ENCODE results near the gene ECT2.
"Not testable (repeated sequence)": the region's sequence is repeated elsewhere in the genome, so short reads cannot be mapped to it uniquely, and the experiment has no call there.

ECT2 gene

DNA sequence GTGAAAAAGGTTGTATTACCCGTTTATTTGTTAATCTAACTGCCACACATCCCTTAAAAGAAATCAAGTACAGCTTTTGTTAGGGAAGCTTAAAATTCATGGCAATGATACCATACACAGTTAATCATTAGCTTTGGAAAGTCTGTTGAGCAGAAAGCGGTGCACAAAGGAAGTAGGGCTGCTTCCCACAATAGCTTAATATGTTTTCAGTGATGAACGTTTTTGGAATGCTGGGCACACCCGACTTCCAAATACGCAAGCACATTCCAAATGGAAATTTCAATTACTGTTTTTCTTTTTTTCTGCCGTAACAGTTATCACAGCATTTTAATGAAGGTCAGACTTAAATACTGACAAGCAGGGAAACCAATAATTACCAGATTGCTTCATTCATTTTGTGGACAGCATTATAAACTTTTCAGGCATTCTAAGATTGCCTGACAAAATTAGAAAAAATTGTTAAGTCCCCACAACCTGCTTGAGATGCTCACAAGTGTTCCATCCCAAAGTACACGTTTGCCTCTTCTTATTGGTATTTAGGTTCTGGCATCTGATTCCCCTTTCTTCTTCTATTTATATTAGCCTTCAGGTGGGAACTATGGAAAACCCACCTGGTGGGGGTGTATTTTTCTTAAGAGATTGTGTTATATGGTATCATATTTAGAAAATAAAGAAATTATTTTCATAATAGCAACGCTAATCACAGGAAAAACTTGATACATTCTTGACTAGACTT, 1.1 kb upstream of the ECT2 start:
- no peak for DNase-seq

DNA sequence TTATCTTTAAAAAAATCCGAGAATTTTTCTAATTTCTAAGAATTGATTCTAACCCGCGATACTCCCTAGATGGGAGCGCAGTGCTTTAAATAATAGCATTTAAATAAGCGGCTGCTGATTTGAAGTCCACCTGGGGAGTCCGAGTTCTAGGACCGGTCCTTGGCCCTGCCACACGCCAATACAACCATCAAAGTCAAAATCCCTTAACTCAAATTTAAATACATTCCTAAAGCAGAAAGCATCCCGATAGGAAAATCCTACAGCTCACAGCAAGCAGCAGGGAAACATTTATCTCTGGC, 508 bp upstream of the ECT2 start:
- DNase-seq: no peak

DNA sequence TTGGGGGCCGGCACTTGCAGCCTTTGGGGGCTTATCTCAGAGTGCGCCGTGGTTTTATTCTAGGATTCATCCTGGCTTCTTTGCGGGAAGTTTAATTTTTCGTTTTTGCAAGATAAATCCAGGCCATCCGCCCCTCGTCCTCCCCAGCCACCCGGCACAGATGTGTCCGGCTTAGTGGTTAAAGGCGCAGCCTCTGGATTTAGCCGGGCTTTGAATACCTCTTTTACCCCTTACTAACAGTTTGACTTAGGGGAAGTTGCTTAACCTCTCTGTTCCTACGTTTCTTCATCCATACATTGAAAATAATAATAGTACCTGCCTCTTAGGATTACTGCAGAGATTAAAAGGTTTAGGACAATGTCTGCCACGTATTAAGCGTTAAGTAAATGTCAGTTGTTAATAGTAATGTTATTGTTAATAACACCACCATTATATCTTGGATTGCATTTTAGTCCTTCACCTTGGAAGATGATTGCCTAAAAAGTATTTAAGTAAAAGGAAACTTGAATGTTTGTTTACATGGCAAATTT, 714 bp downstream of the ECT2 start:
- DNase-seq: no peak

DNA sequence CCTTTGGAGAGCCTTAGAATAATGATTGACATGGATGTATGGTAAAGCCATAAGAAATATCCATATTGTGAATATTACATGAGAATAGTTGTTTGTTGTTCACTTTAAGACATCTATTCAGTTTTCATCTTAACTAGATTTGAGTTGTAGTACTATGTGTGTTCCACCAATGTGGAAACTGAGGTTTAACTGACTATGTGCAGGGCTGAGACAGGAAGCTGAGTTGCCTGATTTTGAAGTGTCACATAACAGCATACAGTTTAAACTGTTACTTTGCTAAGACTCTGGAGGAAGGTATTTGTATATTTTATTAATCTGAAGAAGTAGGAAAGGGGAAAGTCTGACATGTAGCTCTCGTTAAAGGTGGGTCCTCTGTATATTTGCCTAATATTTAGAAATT, 2.1 kb downstream of the ECT2 start:
- DNase-seq: no peak

DNA sequence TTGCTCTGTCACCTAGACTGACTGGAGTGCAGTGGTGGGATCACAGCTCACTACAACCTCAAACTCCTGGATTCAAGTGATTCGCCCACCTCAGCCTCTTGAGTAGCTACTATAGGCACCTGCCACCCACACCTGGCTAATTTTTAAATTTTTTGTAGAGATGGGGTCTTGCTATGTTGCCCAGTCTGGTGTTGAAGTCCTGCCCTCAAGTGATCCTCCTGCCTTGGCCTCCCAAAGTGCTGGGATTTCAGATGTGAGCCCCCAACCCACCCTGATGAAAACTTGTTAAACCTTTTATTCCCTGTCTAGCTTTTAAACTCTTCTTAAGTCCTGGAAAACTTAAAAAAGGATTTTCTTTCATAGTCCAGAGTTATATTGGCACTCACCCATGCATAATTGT, 2.6 kb downstream of the ECT2 start:
- no peak for DNase-seq

DNA sequence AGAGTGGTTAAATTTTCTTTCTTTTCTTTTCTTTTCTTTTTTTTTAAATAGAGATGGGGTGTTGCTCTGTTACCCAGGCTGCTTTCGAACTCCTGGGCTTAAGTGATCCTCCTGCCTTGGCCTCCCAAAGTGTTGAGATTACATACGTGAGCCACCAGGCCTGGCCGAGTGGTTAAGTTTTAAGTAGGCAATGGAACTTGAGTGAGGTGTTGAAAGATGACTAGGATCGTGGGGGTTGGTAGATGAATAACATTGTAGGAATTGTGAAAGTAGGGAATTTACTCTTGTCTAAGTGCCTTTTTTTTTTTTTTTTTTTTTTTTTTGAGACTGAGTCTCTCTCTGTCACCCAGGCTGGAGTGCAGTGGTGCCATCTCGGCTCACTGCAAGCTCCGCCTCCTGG, 9.9 kb downstream of the ECT2 start:
- not testable (repeated sequence) for DNase-seq

DNA sequence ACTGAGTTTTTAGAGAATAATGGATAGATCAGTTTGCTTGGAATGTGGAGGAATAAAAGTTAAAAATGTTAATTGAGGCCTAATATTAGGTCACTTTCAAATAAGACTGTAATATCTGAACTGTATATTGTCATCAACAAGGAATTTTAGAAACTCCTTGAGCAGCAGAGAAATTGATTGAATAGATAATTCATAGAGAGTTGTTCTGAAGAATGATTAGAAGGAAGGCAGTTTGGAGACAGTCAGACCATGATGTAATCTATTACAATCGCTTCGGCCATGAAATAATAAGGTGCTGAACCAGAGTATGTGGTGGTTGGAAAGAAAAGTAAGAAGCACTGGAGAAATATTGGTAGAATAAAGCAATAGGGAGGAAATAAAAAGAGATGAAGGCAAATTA, 15.7 kb downstream of the ECT2 start:
- no peak for DNase-seq

DNA sequence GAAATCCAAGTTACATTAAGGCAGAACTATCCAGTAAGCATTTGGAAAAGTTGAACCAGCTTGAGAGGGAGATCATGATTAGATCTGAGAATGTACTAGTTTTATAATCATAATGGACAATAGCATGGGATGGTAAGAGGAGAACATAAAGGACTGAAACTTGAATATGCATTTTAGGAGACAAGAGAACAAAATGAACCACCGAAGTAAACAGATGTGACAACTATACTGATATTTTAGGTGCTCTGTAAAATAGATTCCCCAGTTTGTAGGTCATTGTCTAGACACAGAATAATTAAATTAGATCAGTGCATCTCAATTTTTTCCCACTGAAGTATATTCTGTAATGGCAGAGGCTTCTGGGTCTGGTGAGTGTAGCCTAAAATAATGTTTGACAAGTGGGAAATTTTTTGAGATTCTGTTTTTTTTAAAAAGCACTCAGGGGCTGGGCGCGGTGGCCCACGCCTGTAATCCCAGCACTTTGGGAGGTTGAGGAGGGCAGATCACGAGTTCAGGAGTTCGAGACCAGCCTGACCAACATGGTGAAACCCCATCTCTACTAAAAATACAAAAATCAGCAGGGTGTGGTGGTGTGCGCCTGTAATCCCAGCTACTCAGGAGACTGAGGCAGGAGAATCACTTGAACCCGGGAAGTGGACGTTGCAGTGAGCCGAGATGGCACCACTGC, 16.3 kb downstream of the ECT2 start:
- DNase-seq: no peak

DNA sequence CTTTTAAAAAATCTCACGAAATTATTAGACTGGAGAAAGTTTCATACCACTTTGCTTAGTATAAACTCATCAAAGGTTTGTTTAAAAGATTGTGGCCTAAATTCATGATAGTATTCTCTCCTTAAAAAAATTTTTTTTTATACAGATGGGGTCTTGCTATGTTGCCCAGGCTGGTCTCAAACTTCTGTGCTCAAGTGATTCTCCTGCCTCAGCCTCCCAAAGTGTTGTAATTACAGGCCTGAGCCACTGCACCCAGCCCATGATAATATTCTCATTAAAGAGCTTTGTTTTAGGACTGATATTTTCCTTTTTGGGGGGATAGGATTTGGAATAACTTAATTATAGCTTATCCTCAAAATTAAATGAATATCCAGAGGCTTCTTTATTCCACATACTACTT, 19.9 kb downstream of the ECT2 start:
- DNase-seq: no peak

DNA sequence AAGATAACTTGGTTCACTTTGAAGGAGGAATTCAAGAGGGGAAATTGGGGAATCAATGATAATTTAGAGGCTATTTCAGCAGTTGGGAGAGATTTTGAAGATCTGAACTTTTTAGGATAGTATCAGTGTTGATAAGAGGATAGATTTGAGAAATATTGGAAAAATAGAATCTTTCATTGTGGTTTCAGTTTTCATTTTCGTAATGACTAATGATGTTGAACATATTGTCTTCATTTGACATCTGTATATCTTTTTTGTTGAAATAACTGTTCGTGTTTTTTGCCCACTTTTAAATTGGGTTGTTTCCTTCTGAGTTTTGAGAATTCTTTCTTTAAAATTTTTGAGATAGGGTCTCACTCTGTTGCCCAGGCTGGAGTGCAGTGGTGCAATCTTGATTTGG, 21.1 kb downstream of the ECT2 start:
- DNase-seq: no peak

DNA sequence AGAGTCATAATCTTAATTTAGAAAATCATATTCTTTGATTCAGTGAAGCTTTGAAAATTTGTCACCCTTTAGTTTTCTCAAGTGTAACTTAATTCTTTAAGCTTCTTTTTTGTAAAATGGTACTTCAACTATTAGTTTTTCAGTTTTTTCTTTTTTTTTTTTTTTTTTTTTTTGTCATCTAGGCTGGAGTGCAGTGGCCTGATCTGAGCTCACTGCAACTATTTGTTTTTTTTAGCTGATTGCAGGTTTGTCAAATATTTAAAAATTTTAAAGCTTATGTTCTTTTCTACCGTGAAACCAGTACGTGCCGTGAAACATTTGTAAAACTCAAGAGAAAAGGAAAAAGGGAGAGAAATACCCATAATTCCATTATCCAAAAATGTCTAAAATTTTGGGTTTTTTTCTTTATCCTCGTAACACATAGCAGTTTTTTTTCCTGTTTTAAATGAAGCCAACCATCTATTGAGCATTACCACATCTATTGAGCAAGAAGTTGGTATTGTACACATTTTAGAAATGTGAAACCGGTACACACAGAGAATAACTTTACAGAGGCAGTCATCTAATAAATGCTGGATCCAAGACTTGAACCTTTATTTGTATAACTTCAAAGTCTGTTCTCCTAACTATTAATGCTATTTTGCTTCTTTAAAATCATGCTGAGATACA, 25.7 kb downstream of the ECT2 start:
- DNase-seq: no peak

DNA sequence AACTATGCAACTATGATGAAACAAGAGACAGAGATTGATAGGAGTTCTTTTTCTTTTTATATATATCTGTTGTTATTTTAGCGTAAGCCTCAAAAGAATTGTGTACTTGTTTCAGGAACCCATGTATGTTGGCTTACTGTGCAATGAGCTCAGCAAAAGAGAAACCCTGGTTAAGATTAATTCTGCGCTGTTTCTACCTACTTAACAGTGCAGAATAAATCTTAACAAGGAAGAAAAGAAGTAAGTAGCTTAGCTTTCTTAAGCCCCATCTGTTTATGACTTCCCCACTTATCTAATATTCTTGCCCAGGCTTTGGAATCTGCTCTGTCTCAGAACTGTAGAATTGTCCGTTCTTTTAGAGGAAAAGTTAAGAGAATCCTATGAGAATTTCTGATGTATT, 27.4 kb downstream of the ECT2 start:
- no peak for DNase-seq

DNA sequence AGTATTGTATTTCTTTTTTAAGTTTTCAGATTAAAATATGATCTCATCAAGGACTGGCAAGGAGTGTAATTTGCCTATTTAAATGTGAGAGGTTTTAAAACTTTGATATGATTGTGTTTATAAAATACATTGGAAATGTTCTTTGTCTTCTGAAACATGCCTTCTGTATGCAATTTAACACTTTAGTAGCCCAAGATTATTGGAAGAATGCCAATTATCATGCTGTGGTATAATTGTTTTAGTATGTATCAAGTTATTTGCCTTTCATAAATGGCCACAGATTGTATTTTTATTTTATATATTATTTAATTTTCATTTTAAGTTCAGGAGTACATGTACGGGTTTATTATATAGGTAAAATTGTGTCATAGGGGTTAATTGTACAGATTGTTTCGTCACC, 31.7 kb downstream of the ECT2 start:
- no peak for DNase-seq

DNA sequence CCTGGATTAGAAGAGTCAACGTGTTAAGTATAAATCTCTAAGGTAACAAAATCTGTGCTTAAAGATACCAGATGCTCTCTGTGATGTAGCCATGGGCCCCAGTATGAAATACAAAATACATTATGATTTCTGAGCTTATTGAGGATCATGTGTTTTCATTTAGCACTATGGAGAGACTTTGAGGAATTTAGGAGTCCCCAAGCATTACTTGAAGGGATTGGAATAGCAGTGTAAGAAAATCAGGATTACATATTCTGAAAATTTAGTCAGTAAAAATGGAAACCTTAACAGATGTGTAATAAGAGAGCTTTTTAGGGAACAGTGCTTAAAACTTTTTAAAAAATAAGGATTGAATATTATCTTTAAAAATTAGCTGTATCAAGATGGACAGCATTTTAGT, 35.5 kb downstream of the ECT2 start:
- no peak for DNase-seq

DNA sequence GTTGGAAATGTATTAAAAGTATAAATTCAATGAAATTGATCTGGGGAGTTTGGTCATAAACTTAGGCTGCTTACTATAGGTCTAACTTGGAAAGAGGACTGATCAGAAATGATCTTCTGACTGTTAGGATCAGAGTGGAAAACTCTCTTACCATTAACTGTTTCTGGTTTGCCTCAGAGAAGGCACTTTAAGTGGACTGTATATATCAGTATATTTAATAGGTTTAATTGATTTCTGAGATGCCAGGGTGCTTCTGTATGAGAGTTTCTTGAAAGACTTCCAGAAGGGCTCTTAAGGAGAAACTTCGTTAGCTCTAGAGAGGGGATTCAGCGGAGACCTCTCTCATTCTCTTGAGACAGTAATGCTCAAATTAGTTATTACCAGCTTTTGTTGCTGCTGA, 36.5 kb downstream of the ECT2 start:
- no peak for DNase-seq

DNA sequence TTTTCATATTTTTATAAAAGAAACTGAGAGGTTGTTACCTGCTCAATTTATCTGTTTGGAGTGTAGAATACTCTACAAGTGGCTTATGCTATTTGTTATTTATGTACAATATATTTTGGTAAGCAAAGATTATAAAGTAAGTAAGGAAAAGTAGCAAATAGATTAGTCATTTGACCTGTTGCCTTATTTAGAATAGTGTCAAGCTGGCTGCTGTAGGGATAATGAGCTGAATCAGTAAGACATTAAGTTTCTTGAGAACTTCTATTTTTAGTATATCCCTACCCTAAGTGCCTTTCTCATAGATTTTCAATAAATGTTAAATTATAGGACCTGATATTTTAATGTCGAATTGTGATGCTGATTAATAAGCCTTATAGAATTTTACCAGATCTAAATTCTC, 37.2 kb downstream of the ECT2 start:
- no peak for DNase-seq

DNA sequence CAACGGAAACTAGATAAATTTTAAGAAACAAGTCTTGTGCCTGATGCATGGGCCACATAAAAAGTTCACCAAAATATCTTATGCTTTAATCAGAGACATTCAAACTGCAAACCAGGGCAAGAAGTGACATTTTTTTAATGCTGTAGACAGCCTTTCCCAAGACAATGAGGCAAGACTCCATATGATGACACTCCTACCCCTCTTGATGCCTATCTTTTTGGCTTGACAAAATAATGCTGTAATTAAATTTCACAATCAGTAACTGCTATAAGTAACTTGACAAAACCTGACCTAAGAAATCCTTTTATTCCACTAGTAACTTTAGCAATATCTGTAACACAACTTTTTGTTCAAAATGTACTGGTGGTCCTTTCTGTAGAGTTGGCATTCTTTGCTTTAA, 48.7 kb downstream of the ECT2 start:
- DNase-seq: no peak

DNA sequence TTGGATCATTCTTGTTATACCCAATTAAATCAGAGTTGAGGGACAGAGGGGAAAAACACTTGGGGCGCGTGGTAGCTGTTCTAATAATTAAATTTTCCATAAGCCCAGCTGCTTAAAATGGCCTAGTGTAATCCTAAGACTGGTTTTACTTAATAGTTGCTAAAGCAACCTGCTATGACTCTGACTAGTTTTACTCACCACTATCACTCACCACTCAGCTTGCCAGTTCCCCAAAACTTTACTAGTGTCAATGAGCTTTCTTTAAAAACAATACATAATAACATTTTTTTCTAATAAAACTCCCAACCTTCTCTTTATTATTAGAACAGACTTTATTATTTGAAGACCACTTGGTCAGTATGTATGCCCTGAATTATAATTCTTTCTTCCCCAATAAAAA, 49.6 kb downstream of the ECT2 start:
- no peak for DNase-seq

DNA sequence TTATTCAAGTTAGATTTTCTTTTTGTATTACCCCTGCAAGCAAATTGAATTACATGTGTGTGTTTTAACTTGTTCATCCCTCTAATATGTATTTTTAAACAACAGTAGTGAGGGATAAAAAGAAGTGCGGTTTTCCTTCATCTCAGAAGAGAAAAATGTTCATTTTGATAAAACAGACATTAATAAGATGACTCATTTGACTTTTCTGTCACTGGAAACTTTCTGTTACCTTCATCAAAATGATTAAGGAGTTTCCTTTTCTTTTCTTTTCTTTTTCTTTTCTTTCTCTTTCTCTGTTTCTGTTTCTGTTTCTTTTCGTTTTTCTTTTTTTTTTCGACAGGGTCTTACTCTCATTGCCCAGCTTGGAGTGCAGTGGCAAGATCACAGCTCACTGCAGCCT, 53.0 kb downstream of the ECT2 start:
- no peak for DNase-seq

DNA sequence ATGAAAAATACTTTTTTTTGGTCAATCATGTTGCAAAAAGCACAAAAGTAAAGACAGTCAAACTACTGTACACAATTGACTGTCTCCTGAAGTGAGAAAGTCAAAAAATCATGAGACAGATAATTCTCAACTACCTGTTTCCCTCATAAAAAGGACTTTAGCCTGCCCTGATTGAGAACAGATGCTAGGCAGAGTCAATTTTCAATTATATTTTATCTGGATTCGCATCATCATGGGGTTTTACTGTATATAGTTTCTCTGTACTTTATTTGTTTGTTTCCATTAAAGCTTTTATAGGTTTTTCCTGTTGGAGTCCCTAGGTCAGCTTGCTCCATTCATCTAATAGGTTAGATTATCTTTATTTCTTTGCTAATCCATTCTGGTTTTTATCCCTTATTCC, 53.8 kb downstream of the ECT2 start:
- no peak for DNase-seq

DNA sequence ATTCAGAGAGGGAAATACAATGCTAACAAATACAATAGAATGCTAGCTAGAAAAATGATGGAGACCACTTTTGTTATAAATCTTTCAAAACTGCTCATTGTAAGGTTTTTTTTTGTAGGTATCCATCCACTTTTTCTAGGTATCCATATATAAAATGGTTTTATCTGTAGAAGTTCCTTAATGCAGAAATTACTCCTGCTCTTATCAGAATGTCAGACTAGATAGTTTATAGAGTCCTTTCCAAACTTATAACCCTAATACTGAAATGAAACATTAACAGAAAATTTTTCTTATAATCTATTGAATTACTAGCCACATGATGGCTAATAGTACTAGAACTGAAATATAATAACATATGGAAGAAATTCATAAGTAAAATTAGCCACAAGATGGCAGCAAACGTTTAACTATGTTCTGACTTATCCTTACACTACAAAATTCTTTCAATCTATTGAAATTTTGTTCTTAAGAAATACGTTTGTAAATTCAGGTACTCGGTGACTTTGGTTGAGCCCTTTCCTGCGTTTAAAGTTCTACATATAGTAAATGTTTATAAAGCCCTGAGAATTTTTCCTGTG, 58.5 kb downstream of the ECT2 start:
- no peak for DNase-seq

DNA sequence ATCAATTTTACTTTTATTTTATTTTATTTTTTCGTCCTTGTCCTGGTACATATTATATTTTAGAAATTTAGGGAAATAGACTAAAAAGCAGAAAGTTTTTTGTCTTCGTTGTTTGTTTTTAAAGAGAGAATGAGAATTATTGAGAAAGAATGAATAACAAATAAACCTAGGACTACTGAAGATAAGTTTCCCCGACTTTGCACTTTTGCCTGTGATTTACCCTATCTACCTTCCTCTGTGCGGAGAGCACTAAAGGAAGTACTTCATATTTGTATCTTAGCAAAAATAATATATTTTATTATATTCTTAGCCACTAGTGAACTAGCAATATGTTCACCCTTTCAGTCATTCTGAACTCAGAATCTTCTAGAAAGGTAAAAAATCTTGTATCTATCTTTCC, 60.6 kb downstream of the ECT2 start:
- DNase-seq: no peak

DNA sequence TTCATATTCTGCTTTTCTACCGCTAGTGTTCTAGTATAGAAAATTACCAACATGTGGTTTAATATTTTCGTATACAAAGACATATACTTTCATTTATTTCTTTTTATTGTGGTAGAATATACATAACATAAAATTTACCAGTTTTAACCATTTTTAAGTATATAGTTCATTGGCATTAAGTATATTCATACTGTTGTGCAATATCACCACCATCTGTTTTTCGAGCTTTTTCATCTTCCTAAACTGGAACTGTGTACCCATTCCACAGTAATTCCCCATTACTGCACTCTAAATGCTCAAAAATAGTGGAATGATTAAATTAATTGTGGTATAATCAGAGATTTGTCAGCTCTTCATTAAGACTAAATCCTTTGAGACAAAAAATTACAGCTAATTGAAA, 62.9 kb downstream of the ECT2 start:
- DNase-seq: no peak

DNA sequence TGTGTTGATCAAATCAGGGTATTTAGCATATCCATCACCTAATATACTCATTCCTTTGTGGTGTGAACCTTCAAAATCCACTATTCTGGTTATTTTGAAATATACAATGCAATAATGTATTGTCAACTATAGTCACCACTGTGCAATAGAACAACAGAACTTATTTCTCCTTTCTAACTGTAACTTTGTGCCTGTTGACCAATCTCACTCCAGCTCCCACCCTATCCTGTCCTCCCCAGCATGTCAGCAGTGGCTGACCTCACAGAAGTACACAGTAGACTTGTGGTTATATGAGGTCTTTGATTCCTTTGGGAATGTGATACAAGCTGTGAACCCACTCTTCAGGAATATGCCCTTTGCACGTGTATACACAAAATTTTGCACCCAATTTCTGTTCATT, 64.2 kb downstream of the ECT2 start:
- DNase-seq: no peak
